Measurements from ENCODE around the gene ANKRD53. TPM values are rescaled to one million over a fixed set of nuclear protein-coding genes. Genes with fewer than 3 reads are reported as not detected.

The ANKRD53 gene
- total RNA-seq, 1 experiment from 2014 or later, result not detected

GRCh38 chr2:70949086-70949485, 29.3 kb upstream of the ANKRD53 start:
- no peaks in the 10 kb centered on the region; the same call in 1 of the 2 replicates for H3F3A ChIP-seq (ENCODE audit: insufficient read depth, low read depth)
- no peak overlapping the region for H3K27ac ChIP-seq
- H3K4me3 ChIP-seq, result no peak overlapping the region
- H3K27me3 ChIP-seq (ENCODE audit: insufficient read depth, low read depth), result no peaks in the 10 kb centered on the region
- no peak for TF ChIP-seq CTCF (conservative IDR thresholded peaks at IDR 0.05)
- TF ChIP-seq EZH2 (IDR thresholded peaks at IDR 0.05; ENCODE audit: low read depth), result no peak
- H3K4me2 ChIP-seq, result 0 out of 2 replicates have a peak overlapping the region, but pooled peaks have one; percentile 74
- no peaks in the 10 kb centered on the region for H3K36me3 ChIP-seq (ENCODE audit: low read depth)
- CTCF ChIA-PET, result interaction anchor here (0.5 to 3.9 kb wide), 5 partner anchors 15 to 645 kb away, joined by 3 to 23 read pairs (median 3); no protein-coding TSS in a partner anchor
- H3K9me3 ChIP-seq (ENCODE audit: insufficient read depth, low read depth), result no peaks in the 10 kb centered on the region
- peaks cover 7% of the 10 kb centered on the region; the same call in 1 of the 2 replicates for H3K4me1 ChIP-seq (replicated peaks; ENCODE audit: insufficient read depth)
- H4K20me1 ChIP-seq (ENCODE audit: insufficient read depth), result no peaks in the 10 kb centered on the region
- H2AFZ ChIP-seq, result no peak overlapping the region
- DNase-seq, result no peak
- POLR2A ChIA-PET (ENCODE audit: unreplicated experiment), result interaction anchor here (0.7 kb wide), 1 partner anchor 29 kb away, joined by 3 read pairs; no protein-coding TSS in a partner anchor
- no peaks in the 10 kb centered on the region for H3K9me2 ChIP-seq (ENCODE audit: insufficient read depth)
- BruUV-seq (replicated peaks), result no TSS peak
- no peaks in the 10 kb centered on the region for H3K79me2 ChIP-seq (ENCODE audit: low read depth)
- intact Hi-C loops (cut with micrococcal nuclease; ENCODE audit: unreplicated experiment), result loop anchor here (2.0 to 5.0 kb wide), 2 partner anchors 28 to 647 kb away; partner anchors contain the start of gene FAM136A

- no peaks in the 10 kb centered on the region for H3F3A ChIP-seq (ENCODE audit: insufficient read depth, low read depth)
- POLR2A ChIA-PET (ENCODE audit: unreplicated experiment), result no interaction called here
- no peaks in the 10 kb centered on the region for H3K79me2 ChIP-seq (ENCODE audit: low read depth)
- BruUV-seq (replicated peaks), result no TSS peak
- H3K4me3 ChIP-seq, result no peak overlapping the region
- no peaks in the 10 kb centered on the region for H3K9me2 ChIP-seq (ENCODE audit: insufficient read depth)
- no peaks in the 10 kb centered on the region for H3K36me3 ChIP-seq (ENCODE audit: low read depth)
- no peak overlapping the region for H3K27ac ChIP-seq
- no peaks in the 10 kb centered on the region for H3K9me3 ChIP-seq (ENCODE audit: insufficient read depth, low read depth)
- H3K27me3 ChIP-seq (ENCODE audit: insufficient read depth, low read depth), result no peaks in the 10 kb centered on the region
- no peak overlapping the region for H2AFZ ChIP-seq
- H4K20me1 ChIP-seq (ENCODE audit: insufficient read depth), result no peaks in the 10 kb centered on the region
- H3K4me1 ChIP-seq (replicated peaks; ENCODE audit: insufficient read depth), result no peaks in the 10 kb centered on the region
- intact Hi-C loops (cut with micrococcal nuclease; ENCODE audit: unreplicated experiment), result no loop called here
- no peak for TF ChIP-seq CTCF (conservative IDR thresholded peaks at IDR 0.05)
- TF ChIP-seq EZH2 (IDR thresholded peaks at IDR 0.05; ENCODE audit: low read depth), result no peak
- H3K4me2 ChIP-seq, result no peak overlapping the region
- CTCF ChIA-PET, result no interaction called here
- DNase-seq, result no peak
Measured at GRCh38 chr2:70954886-70955285, 23.5 kb upstream of the ANKRD53 start.

- H3K27me3 ChIP-seq (ENCODE audit: insufficient read depth, low read depth), result no peaks in the 10 kb centered on the region
- DNase-seq, result no peak
- TF ChIP-seq EZH2 (IDR thresholded peaks at IDR 0.05; ENCODE audit: low read depth) (no peak), CTCF (conservative IDR thresholded peaks at IDR 0.05) (no peak)
- H3K9me2 ChIP-seq (ENCODE audit: insufficient read depth), result no peaks in the 10 kb centered on the region
- intact Hi-C loops (cut with micrococcal nuclease; ENCODE audit: unreplicated experiment), result no loop called here
- no peak overlapping the region for H3K4me3 ChIP-seq
- no TSS peak for BruUV-seq (replicated peaks)
- no peaks in the 10 kb centered on the region for H3K4me1 ChIP-seq (replicated peaks; ENCODE audit: insufficient read depth)
- H3F3A ChIP-seq (ENCODE audit: insufficient read depth, low read depth), result no peaks in the 10 kb centered on the region
- no peak overlapping the region for H2AFZ ChIP-seq
- H3K79me2 ChIP-seq (ENCODE audit: low read depth), result no peaks in the 10 kb centered on the region
- H4K20me1 ChIP-seq (ENCODE audit: insufficient read depth), result no peaks in the 10 kb centered on the region
- H3K4me2 ChIP-seq, result no peak overlapping the region
- no peaks in the 10 kb centered on the region for H3K9me3 ChIP-seq (ENCODE audit: insufficient read depth, low read depth)
- ChIA-PET POLR2A (ENCODE audit: unreplicated experiment) (no interaction called here), CTCF (no interaction called here)
- no peaks in the 10 kb centered on the region for H3K36me3 ChIP-seq (ENCODE audit: low read depth)
- no peak overlapping the region for H3K27ac ChIP-seq
Measured at GRCh38 chr2:70956141-70956540, 22.3 kb upstream of the ANKRD53 start.
